Endodermal cell (in vitro differentiated cells): Measurements from ENCODE around the gene PLEKHA6. TPM values are rescaled to one million over a fixed set of nuclear protein-coding genes. Genes with fewer than 3 reads are reported as not detected.
A peak's percentile ranks its signal among the peaks of the same experiment; 100 is the strongest.

Experiments used
- DNase-seq: peaks from one replicate; pipeline ENCODE4 v3.0.0-alpha.2; 2017
- H3K27ac ChIP-seq: 2 replicates; pipeline ENCODE4 v1.5.1; 2013; ENCODE audit warnings: mild to moderate bottlenecking, low read depth, low read length, moderate library complexity
- H3K27me3 ChIP-seq: 2 replicates; pipeline ENCODE4 v1.6.1; 2013; ENCODE audit warnings: mild to moderate bottlenecking, low read length, moderate library complexity; ENCODE audit not compliant: insufficient read depth, control insufficient read depth, poor library complexity, severe bottlenecking
- H3K36me3 ChIP-seq: 2 replicates; pipeline ENCODE4 v1.7.0; 2013; ENCODE audit warnings: mild to moderate bottlenecking, low read length, moderate library complexity; ENCODE audit not compliant: control insufficient read depth, insufficient read depth
- H3K4me1 ChIP-seq: one replicate; pipeline ENCODE4 v1.7.0; 2013; ENCODE audit warnings: low read length; ENCODE audit not compliant: control insufficient read depth, insufficient read depth
- H3K4me3 ChIP-seq: 2 replicates; pipeline ENCODE4 v1.5.1; 2013; ENCODE audit warnings: mild to moderate bottlenecking, low read length, moderate library complexity
- H3K9ac ChIP-seq: 2 replicates; pipeline ENCODE4 v1.6.1; 2013; ENCODE audit warnings: mild to moderate bottlenecking, low read length, moderate library complexity; ENCODE audit not compliant: poor library complexity, severe bottlenecking; ENCODE audit errors: extremely low read depth
- H3K9me3 ChIP-seq: 2 replicates; pipeline ENCODE4 v1.6.1; 2013; ENCODE audit warnings: mild to moderate bottlenecking, low read length, moderate library complexity; ENCODE audit not compliant: control insufficient read depth
- H3K27ac Mint-ChIP-seq: 2 replicates; pipeline ENCODE4 v1.8.0; 2020; ENCODE audit warnings: mixed read lengths
- H3K27me3 Mint-ChIP-seq: 2 replicates; pipeline ENCODE4 v1.8.0; 2021; ENCODE audit warnings: mild to moderate bottlenecking, mixed read lengths; ENCODE audit not compliant: insufficient read depth
- H3K36me3 Mint-ChIP-seq: 2 replicates; pipeline ENCODE4 v1.8.0; 2020; ENCODE audit warnings: low read depth, mixed read lengths
- H3K4me1 Mint-ChIP-seq: 2 replicates; pipeline ENCODE4 v1.8.0; 2020; ENCODE audit warnings: mixed read lengths
- H3K4me3 Mint-ChIP-seq: 2 replicates; pipeline ENCODE4 v1.8.0; 2020; ENCODE audit warnings: mild to moderate bottlenecking, moderate library complexity, mixed read lengths
- H3K9me3 Mint-ChIP-seq: 2 replicates; pipeline ENCODE4 v1.8.0; 2020; ENCODE audit warnings: mild to moderate bottlenecking, mixed read lengths
- CTCF ChIP-seq: fragments of 200-600 bp; sonication (generic); conservative IDR thresholded peaks from 2 replicates; pipeline ENCODE4 v1.5.0; 2021; ENCODE audit warnings: antibody characterized with exemption, mild to moderate bottlenecking
- WGBS, 2 experiments: methylation state at CpG; one replicate each; pipeline versions ENCODE4 v1.1.5 to v1.1.7; 2013; ENCODE audit warnings: missing lambda C conversion rate in 2 of 2, mixed read lengths in 1 of 2; ENCODE audit not compliant: insufficient coverage in 1 of 2, insufficient read length in 1 of 2; 5-methylcytosine and 5-hydroxymethylcytosine counted together
- total RNA-seq, 2 donors: library from RNA; stranded (reverse); fragmentation: NEBNext Ultra II Directional in 1 of 2; extraction: Animal tissue kit (Norgen Biotek cat#: 25700) in 1 of 2; gene quantifications; 2 replicates in 1 of 2; 3 replicates in 1 of 2; pipeline ENCODE4 v1.2.1, GENCODE V29; 2021

The PLEKHA6 gene
- total RNA-seq, 2 donors from 2014 or later: 37.0 to 43.3 TPM

GRCh38 chr1:204325944-204326343, 33.8 kb downstream of the PLEKHA6 start:
- Histone ChIP-seq H3K27ac (no peak overlapping the region), H3K36me3 (no peaks in the 10 kb centered on the region), H3K4me3 (no peak overlapping the region), H3K27me3 (no peaks in the 10 kb centered on the region), H3K9ac (no peak overlapping the region), H3K4me1 (peaks cover 36% of the 10 kb centered on the region), H3K9me3 (no peaks in the 10 kb centered on the region)
- WGBS, 2 experiments: 94 to 96% methylated on average over 3 to 5 of the region's 5 CpGs
- Mint-ChIP-seq H3K36me3 (no peaks in the 10 kb centered on the region), H3K9me3 (no peaks in the 10 kb centered on the region), H3K27me3 (peaks cover 7% of the 10 kb centered on the region), H3K4me3 (no peak overlapping the region), H3K27ac (no peak overlapping the region), H3K4me1 (peaks cover 43% of the 10 kb centered on the region)
- no peak for TF ChIP-seq CTCF
- DNase-seq: no peak

GRCh38 chr1:204323887-204324286, 35.8 kb downstream of the PLEKHA6 start:
- Histone ChIP-seq H3K36me3 (no peaks in the 10 kb centered on the region), H3K9me3 (no peaks in the 10 kb centered on the region), H3K27me3 (no peaks in the 10 kb centered on the region), H3K9ac (no peak overlapping the region), H3K4me1 (peaks cover 36% of the 10 kb centered on the region), H3K27ac (no peak overlapping the region), H3K4me3 (no peak overlapping the region)
- 44 to 66% methylated on average over 1 to 2 of the region's 2 CpGs for WGBS, 2 experiments
- Mint-ChIP-seq H3K27me3 (peaks cover 7% of the 10 kb centered on the region), H3K36me3 (no peaks in the 10 kb centered on the region), H3K4me3 (no peak overlapping the region), H3K9me3 (no peaks in the 10 kb centered on the region), H3K27ac (no peak overlapping the region), H3K4me1 (peaks cover 50% of the 10 kb centered on the region)
- no peak for DNase-seq
- TF ChIP-seq CTCF: no peak

- Mint-ChIP-seq H3K27me3 (peaks cover 7% of the 10 kb centered on the region), H3K27ac (peak overlapping the region; percentile 45), H3K36me3 (no peaks in the 10 kb centered on the region), H3K9me3 (no peaks in the 10 kb centered on the region), H3K4me1 (peaks cover 54% of the 10 kb centered on the region), H3K4me3 (no peak overlapping the region)
- 55% methylated on average over 8 of the region's 8 CpGs for WGBS, 2 experiments
- H3K27ac ChIP-seq: peak overlapping the region; percentile 34
- H3K36me3 ChIP-seq: no peaks in the 10 kb centered on the region
- TF ChIP-seq CTCF: no peak
- H3K4me3 ChIP-seq: no peak overlapping the region
- no peak overlapping the region for H3K9ac ChIP-seq
- H3K9me3 ChIP-seq: no peaks in the 10 kb centered on the region
- H3K4me1 ChIP-seq: peaks cover 37% of the 10 kb centered on the region
- H3K27me3 ChIP-seq: no peaks in the 10 kb centered on the region
- peak; percentile 77 for DNase-seq
Observed at GRCh38 chr1:204322339-204322868, 37.3 kb downstream of the PLEKHA6 start.
